Measurements from ENCODE around the gene ITGA7.

The ITGA7 gene

GRCh38 chr12:55715169-55715764 lies 7.6 kb upstream of the ITGA7 start:
- no CpG with 5 or more reads among the region's 7 CpGs for WGBS (ENCODE audit: extremely low coverage, insufficient coverage, insufficient read length)
- Histone ChIP-seq H2BK5ac (ENCODE audit: low read depth, low read length, poor library complexity) (no peak overlapping the region), H4K12ac (ENCODE audit: low read depth, low read length) (peak overlapping the region; percentile 34)

GRCh38 chr12:55713721-55714120 lies 6.0 kb upstream of the ITGA7 start:
- H3K9me3 ChIP-seq (ENCODE audit: insufficient read depth, low read depth, low read length) = no peaks in the 10 kb centered on the region
- H4K12ac ChIP-seq (ENCODE audit: low read depth, low read length) = no peak overlapping the region
- H2AFZ ChIP-seq (ENCODE audit: insufficient read depth, low read length, poor library complexity) = no peak overlapping the region
- peaks cover 16 to 20% of the 10 kb centered on the region in 2 experiments for H3K4me1 ChIP-seq (ENCODE audit: control insufficient read depth in 1 of 2, insufficient read depth in 2 of 2, low read length in 2 of 2)
- DNase-seq = peak in 1 of 2 donors; percentile 40
- no peak overlapping the region for H2BK120ac ChIP-seq (ENCODE audit: insufficient read depth, low read length, poor library complexity)
- peaks cover 8% of the 10 kb centered on the region for H3K79me1 ChIP-seq (ENCODE audit: low read length)
- no CpG with 5 or more reads among the region's 2 CpGs for WGBS (ENCODE audit: extremely low coverage, insufficient coverage, insufficient read length)
- no peak overlapping the region for H2AK5ac ChIP-seq (ENCODE audit: low read length)
- no peak overlapping the region for H2BK5ac ChIP-seq (ENCODE audit: low read depth, low read length, poor library complexity)
- H3K27me3 ChIP-seq (ENCODE audit: insufficient read depth, low read length) = peaks cover 2% of the 10 kb centered on the region
- H3K36me3 ChIP-seq (ENCODE audit: control insufficient read depth in 1 of 2, insufficient read depth in 2 of 2, low read length in 2 of 2) = peaks cover 0 to 1% of the 10 kb centered on the region in 2 experiments
- no peak overlapping the region for H3K23ac ChIP-seq (ENCODE audit: low read length)
- no peak overlapping the region for H3K9ac ChIP-seq (ENCODE audit: low read length)
- no peak overlapping the region for H3K4me2 ChIP-seq (ENCODE audit: low read length)
- no peak overlapping the region for H3K4ac ChIP-seq (ENCODE audit: low read depth, low read length)
- H3K14ac ChIP-seq (ENCODE audit: low read length) = no peak overlapping the region
- H2BK12ac ChIP-seq (ENCODE audit: low read length) = no peak overlapping the region
- no peak overlapping the region for H3K27ac ChIP-seq (ENCODE audit: low read depth, low read length)
- no peak overlapping the region for H4K91ac ChIP-seq (ENCODE audit: low read depth, low read length)
- H4K8ac ChIP-seq (ENCODE audit: low read depth, low read length) = no peak overlapping the region
- H3K4me3 ChIP-seq (ENCODE audit: low read depth, low read length) = no peak overlapping the region
- no peaks in the 10 kb centered on the region for H3K79me2 ChIP-seq (ENCODE audit: control insufficient read depth, insufficient read depth, low read length, poor library complexity)
- H3K18ac ChIP-seq (ENCODE audit: low read length) = no peak overlapping the region

More at GRCh38 chr12:55715169-55715764, 7.6 kb upstream of the ITGA7 start:
- Histone ChIP-seq H2BK120ac (ENCODE audit: insufficient read depth, low read length, poor library complexity) (no peak overlapping the region), H3K27me3 (ENCODE audit: insufficient read depth, low read length) (no peaks in the 10 kb centered on the region), H3K27ac (ENCODE audit: low read depth, low read length) (no peak overlapping the region), H3K18ac (ENCODE audit: low read length) (no peak overlapping the region), H4K8ac (ENCODE audit: low read depth, low read length) (peak overlapping the region; percentile 80), H3K4me2 (ENCODE audit: low read length) (peak overlapping the region; percentile 93), H3K4ac (ENCODE audit: low read depth, low read length) (no peak overlapping the region), H3K23ac (ENCODE audit: low read length) (no peak overlapping the region), H3K79me2 (ENCODE audit: control insufficient read depth, insufficient read depth, low read length, poor library complexity) (no peaks in the 10 kb centered on the region), H3K4me1 (ENCODE audit: control insufficient read depth in 1 of 2, insufficient read depth in 2 of 2, low read length in 2 of 2) (peaks cover 16 to 20% of the 10 kb centered on the region in 2 experiments), H4K91ac (ENCODE audit: low read depth, low read length) (no peak overlapping the region), H3K9ac (ENCODE audit: low read length) (no peak overlapping the region), H3K14ac (ENCODE audit: low read length) (no peak overlapping the region), H3K9me3 (ENCODE audit: insufficient read depth, low read depth, low read length) (peaks cover 2% of the 10 kb centered on the region), H2BK12ac (ENCODE audit: low read length) (no peak overlapping the region), H2AFZ (ENCODE audit: insufficient read depth, low read length, poor library complexity) (peak overlapping the region; percentile 48), H2AK5ac (ENCODE audit: low read length) (no peak overlapping the region), H3K4me3 (ENCODE audit: low read depth, low read length) (no peak overlapping the region), H3K79me1 (ENCODE audit: low read length) (peaks cover 8% of the 10 kb centered on the region), H3K36me3 (ENCODE audit: control insufficient read depth in 1 of 2, insufficient read depth in 2 of 2, low read length in 2 of 2) (peaks cover 0 to 4% of the 10 kb centered on the region in 2 experiments)
- DNase-seq = no peak

- Histone ChIP-seq H3K9ac (ENCODE audit: low read length) (no peak overlapping the region), H3K23ac (ENCODE audit: low read length) (no peak overlapping the region), H3K4me1 (ENCODE audit: control insufficient read depth in 1 of 2, insufficient read depth in 2 of 2, low read length in 2 of 2) (peaks cover 16% of the 10 kb centered on the region in 2 experiments), H3K27me3 (ENCODE audit: insufficient read depth, low read length) (peaks cover 9% of the 10 kb centered on the region), H3K36me3 (ENCODE audit: control insufficient read depth in 1 of 2, insufficient read depth in 2 of 2, low read length in 2 of 2) (peaks cover 0 to under 1% of the 10 kb centered on the region in 2 experiments), H2AFZ (ENCODE audit: insufficient read depth, low read length, poor library complexity) (no peak overlapping the region), H4K91ac (ENCODE audit: low read depth, low read length) (no peak overlapping the region), H2BK12ac (ENCODE audit: low read length) (no peak overlapping the region), H3K14ac (ENCODE audit: low read length) (no peak overlapping the region), H3K79me2 (ENCODE audit: control insufficient read depth, insufficient read depth, low read length, poor library complexity) (no peaks in the 10 kb centered on the region), H4K8ac (ENCODE audit: low read depth, low read length) (no peak overlapping the region), H3K4me3 (ENCODE audit: low read depth, low read length) (no peak overlapping the region), H3K79me1 (ENCODE audit: low read length) (peaks cover 8% of the 10 kb centered on the region), H2AK5ac (ENCODE audit: low read length) (no peak overlapping the region), H2BK120ac (ENCODE audit: insufficient read depth, low read length, poor library complexity) (no peak overlapping the region), H2BK5ac (ENCODE audit: low read depth, low read length, poor library complexity) (no peak overlapping the region), H4K12ac (ENCODE audit: low read depth, low read length) (no peak overlapping the region), H3K9me3 (ENCODE audit: insufficient read depth, low read depth, low read length) (no peaks in the 10 kb centered on the region), H3K4ac (ENCODE audit: low read depth, low read length) (no peak overlapping the region), H3K18ac (ENCODE audit: low read length) (no peak overlapping the region), H3K4me2 (ENCODE audit: low read length) (no peak overlapping the region), H3K27ac (ENCODE audit: low read depth, low read length) (no peak overlapping the region)
- DNase-seq = no peak
- WGBS (ENCODE audit: extremely low coverage, insufficient coverage, insufficient read length) = no CpG with 5 or more reads among the region's 1 CpG
Observed at GRCh38 chr12:55712700-55713415, 5.2 kb upstream of the ITGA7 start.

- Histone ChIP-seq H2AK5ac (ENCODE audit: low read length) (no peak overlapping the region), H3K23ac (ENCODE audit: low read length) (no peak overlapping the region), H4K8ac (ENCODE audit: low read depth, low read length) (no peak overlapping the region), H3K79me2 (ENCODE audit: control insufficient read depth, insufficient read depth, low read length, poor library complexity) (no peaks in the 10 kb centered on the region), H3K18ac (ENCODE audit: low read length) (no peak overlapping the region), H3K27me3 (ENCODE audit: insufficient read depth, low read length) (peaks cover 15% of the 10 kb centered on the region), H2BK120ac (ENCODE audit: insufficient read depth, low read length, poor library complexity) (no peak overlapping the region), H4K12ac (ENCODE audit: low read depth, low read length) (no peak overlapping the region), H3K9ac (ENCODE audit: low read length) (no peak overlapping the region), H3K4me2 (ENCODE audit: low read length) (no peak overlapping the region), H3K4ac (ENCODE audit: low read depth, low read length) (no peak overlapping the region), H3K36me3 (ENCODE audit: control insufficient read depth in 1 of 2, insufficient read depth in 2 of 2, low read length in 2 of 2) (no peaks in the 10 kb centered on the region), H3K27ac (ENCODE audit: low read depth, low read length) (no peak overlapping the region), H2BK12ac (ENCODE audit: low read length) (no peak overlapping the region), H3K4me1 (ENCODE audit: control insufficient read depth in 1 of 2, insufficient read depth in 2 of 2, low read length in 2 of 2) (peaks cover 9 to 14% of the 10 kb centered on the region in 2 experiments), H3K4me3 (ENCODE audit: low read depth, low read length) (no peak overlapping the region), H4K91ac (ENCODE audit: low read depth, low read length) (no peak overlapping the region), H2AFZ (ENCODE audit: insufficient read depth, low read length, poor library complexity) (no peak overlapping the region), H3K9me3 (ENCODE audit: insufficient read depth, low read depth, low read length) (no peaks in the 10 kb centered on the region), H2BK5ac (ENCODE audit: low read depth, low read length, poor library complexity) (no peak overlapping the region), H3K79me1 (ENCODE audit: low read length) (peaks cover 8% of the 10 kb centered on the region), H3K14ac (ENCODE audit: low read length) (no peak overlapping the region)
- WGBS (ENCODE audit: extremely low coverage, insufficient coverage, insufficient read length) = no CpG with 5 or more reads among the region's 4 CpGs
- DNase-seq = no peak
Observed at GRCh38 chr12:55711786-55712553, 4.3 kb upstream of the ITGA7 start.
